Measurements from ENCODE around the gene CDC42. TPM values are rescaled to one million over a fixed set of nuclear protein-coding genes. Genes with fewer than 3 reads are reported as not detected.

Gene CDC42
- polyA plus RNA-seq, 2 donors, result 100 to 138 TPM

- Histone ChIP-seq H3K27ac (ENCODE audit: low read depth in 2 of 2, low read length in 1 of 2) (no peak overlapping the region), H3K36me3 (ENCODE audit: control insufficient read depth in 2 of 2, insufficient read depth in 2 of 2, low read length in 1 of 2) (peaks cover 0 to 12% of the 10 kb centered on the region in 2 donors), H3K27me3 (ENCODE audit: control insufficient read depth in 1 of 2, insufficient read depth in 2 of 2, low read length in 2 of 2) (no peaks in the 10 kb centered on the region), H3K4me3 (ENCODE audit: low read depth in 1 of 2, low read length in 2 of 2) (no peak overlapping the region), H3K9me3 (ENCODE audit: control insufficient read depth in 2 of 2, insufficient read depth in 1 of 2, low read depth in 1 of 2, low read length in 1 of 2) (no peaks in the 10 kb centered on the region), H3K4me1 (ENCODE audit: control insufficient read depth in 2 of 2, insufficient read depth in 2 of 2, low read length in 1 of 2) (peaks cover 3% of the 10 kb centered on the region in 2 donors)
- 87 to 89% methylated on average over 29 of the region's 29 CpGs for WGBS, 2 donors
Measured at GRCh38 chr1:22129501-22130117, 77.1 kb downstream of the CDC42 start.

DNA sequence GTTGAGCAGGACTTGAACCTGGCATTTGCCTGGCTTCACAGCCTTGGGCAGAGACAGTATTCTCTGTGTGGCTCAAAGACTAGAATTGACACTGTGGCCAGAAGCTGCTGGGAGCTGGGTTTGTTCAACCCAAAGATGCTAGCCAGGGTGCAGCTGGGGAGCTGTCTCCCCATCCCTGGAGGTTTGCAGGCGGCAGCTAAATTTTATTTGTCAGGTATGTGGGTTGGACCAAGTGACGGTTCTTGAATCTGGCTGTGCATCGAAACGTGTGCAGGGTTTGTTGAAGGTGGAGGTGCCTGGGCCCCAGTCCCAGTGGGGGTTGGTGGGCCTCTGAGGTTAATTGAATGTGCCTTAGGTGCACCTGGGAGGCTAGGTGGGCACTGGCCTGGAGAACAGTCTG lies 78.6 kb downstream of the CDC42 start:
- Histone ChIP-seq H3K4me1 (ENCODE audit: control insufficient read depth in 2 of 2, insufficient read depth in 2 of 2, low read length in 1 of 2) (peaks cover 3% of the 10 kb centered on the region in 2 donors), H3K9me3 (ENCODE audit: control insufficient read depth in 2 of 2, insufficient read depth in 1 of 2, low read depth in 1 of 2, low read length in 1 of 2) (no peaks in the 10 kb centered on the region), H3K4me3 (ENCODE audit: low read depth in 1 of 2, low read length in 2 of 2) (no peak overlapping the region), H3K36me3 (ENCODE audit: control insufficient read depth in 2 of 2, insufficient read depth in 2 of 2, low read length in 1 of 2) (peaks cover 0 to 11% of the 10 kb centered on the region in 2 donors), H3K27me3 (ENCODE audit: control insufficient read depth in 1 of 2, insufficient read depth in 2 of 2, low read length in 2 of 2) (no peaks in the 10 kb centered on the region), H3K27ac (ENCODE audit: low read depth in 2 of 2, low read length in 1 of 2) (no peak overlapping the region)
- WGBS, 2 donors, result 76 to 77% methylated on average over 4 of the region's 4 CpGs

GRCh38 chr1:22131875-22132486 lies 79.5 kb downstream of the CDC42 start:
- H3K36me3 ChIP-seq (ENCODE audit: control insufficient read depth in 2 of 2, insufficient read depth in 2 of 2, low read length in 1 of 2), result peaks cover 0 to 8% of the 10 kb centered on the region in 2 donors
- H3K27ac ChIP-seq (ENCODE audit: low read depth in 2 of 2, low read length in 1 of 2), result no peak overlapping the region
- WGBS, 2 donors, result 22 to 26% methylated on average over 10 of the region's 10 CpGs
- no peaks in the 10 kb centered on the region for H3K27me3 ChIP-seq (ENCODE audit: control insufficient read depth in 1 of 2, insufficient read depth in 2 of 2, low read length in 2 of 2)
- peaks cover 3 to 4% of the 10 kb centered on the region in 2 donors for H3K4me1 ChIP-seq (ENCODE audit: control insufficient read depth in 2 of 2, insufficient read depth in 2 of 2, low read length in 1 of 2)
- H3K9me3 ChIP-seq (ENCODE audit: control insufficient read depth in 2 of 2, insufficient read depth in 1 of 2, low read depth in 1 of 2, low read length in 1 of 2), result no peaks in the 10 kb centered on the region
- no peak overlapping the region for H3K4me3 ChIP-seq (ENCODE audit: low read depth in 1 of 2, low read length in 2 of 2)

DNA sequence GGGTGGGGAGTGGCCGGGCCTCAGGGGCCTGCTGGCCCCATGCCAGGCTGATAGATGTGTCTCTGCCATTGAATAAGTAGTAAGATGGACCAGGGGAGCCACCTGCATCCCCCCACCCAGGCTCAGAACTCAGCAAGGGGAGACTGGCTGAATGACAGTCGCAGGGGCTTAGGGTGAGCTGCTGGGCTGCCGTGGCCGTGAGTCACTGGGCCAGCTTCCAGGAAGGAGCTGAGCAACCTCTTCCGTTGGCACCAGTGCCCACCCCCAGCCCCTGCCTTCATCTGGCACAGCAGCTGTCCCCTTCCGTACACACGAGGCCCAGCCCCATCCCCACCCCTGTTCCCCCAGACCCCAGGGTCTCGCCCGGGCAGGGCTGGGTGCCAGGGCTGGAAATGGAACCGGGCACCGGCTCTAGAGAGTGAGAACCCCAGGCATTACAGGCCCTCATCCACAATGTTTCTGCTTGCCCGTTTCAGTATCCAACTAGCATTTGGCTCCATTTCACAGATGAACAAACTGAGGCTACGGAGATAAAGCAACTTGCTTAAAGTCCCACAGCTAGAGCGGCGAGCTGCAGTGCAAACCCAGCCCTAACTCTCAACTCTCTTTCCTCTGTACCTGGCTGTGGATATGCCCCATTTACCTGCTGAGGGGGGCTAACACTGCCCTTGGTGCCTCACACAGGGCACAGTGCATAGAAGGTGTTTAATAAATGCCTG lies 80.2 kb downstream of the CDC42 start:
- peaks cover 3 to 10% of the 10 kb centered on the region in 2 donors for H3K4me1 ChIP-seq (ENCODE audit: control insufficient read depth in 2 of 2, insufficient read depth in 2 of 2, low read length in 1 of 2)
- H3K9me3 ChIP-seq (ENCODE audit: control insufficient read depth in 2 of 2, insufficient read depth in 1 of 2, low read depth in 1 of 2, low read length in 1 of 2), result no peaks in the 10 kb centered on the region
- peaks cover 0 to 4% of the 10 kb centered on the region in 2 donors for H3K36me3 ChIP-seq (ENCODE audit: control insufficient read depth in 2 of 2, insufficient read depth in 2 of 2, low read length in 1 of 2)
- 36 to 40% methylated on average over 14 to 15 of the region's 15 CpGs for WGBS, 2 donors
- H3K27ac ChIP-seq (ENCODE audit: low read depth in 2 of 2, low read length in 1 of 2), result no peak overlapping the region
- no peaks in the 10 kb centered on the region for H3K27me3 ChIP-seq (ENCODE audit: control insufficient read depth in 1 of 2, insufficient read depth in 2 of 2, low read length in 2 of 2)
- H3K4me3 ChIP-seq (ENCODE audit: low read depth in 1 of 2, low read length in 2 of 2), result no peak overlapping the region

GRCh38 chr1:22133247-22133930 lies 80.9 kb downstream of the CDC42 start:
- 59 to 61% methylated on average over 16 of the region's 16 CpGs for WGBS, 2 donors
- H3K9me3 ChIP-seq (ENCODE audit: control insufficient read depth in 2 of 2, insufficient read depth in 1 of 2, low read depth in 1 of 2, low read length in 1 of 2), result no peaks in the 10 kb centered on the region

GRCh38 chr1:22133931-22134324 lies 81.4 kb downstream of the CDC42 start:
- WGBS, 2 donors, result 45 to 48% methylated on average over 15 of the region's 15 CpGs
- Histone ChIP-seq H3K36me3 (ENCODE audit: control insufficient read depth in 2 of 2, insufficient read depth in 2 of 2, low read length in 1 of 2) (peaks cover 0 to 4% of the 10 kb centered on the region in 2 donors), H3K4me3 (ENCODE audit: low read depth in 1 of 2, low read length in 2 of 2) (no peak overlapping the region), H3K27me3 (ENCODE audit: control insufficient read depth in 1 of 2, insufficient read depth in 2 of 2, low read length in 2 of 2) (no peaks in the 10 kb centered on the region), H3K9me3 (ENCODE audit: control insufficient read depth in 2 of 2, insufficient read depth in 1 of 2, low read depth in 1 of 2, low read length in 1 of 2) (no peaks in the 10 kb centered on the region), H3K4me1 (ENCODE audit: control insufficient read depth in 2 of 2, insufficient read depth in 2 of 2, low read length in 1 of 2) (peaks cover 3 to 18% of the 10 kb centered on the region in 2 donors), H3K27ac (ENCODE audit: low read depth in 2 of 2, low read length in 1 of 2) (no peak overlapping the region)

More at GRCh38 chr1:22133247-22133930, 80.9 kb downstream of the CDC42 start:
- H3K27ac ChIP-seq (ENCODE audit: low read depth in 2 of 2, low read length in 1 of 2), result no peak overlapping the region
- peaks cover 3 to 14% of the 10 kb centered on the region in 2 donors for H3K4me1 ChIP-seq (ENCODE audit: control insufficient read depth in 2 of 2, insufficient read depth in 2 of 2, low read length in 1 of 2)
- no peak overlapping the region for H3K4me3 ChIP-seq (ENCODE audit: low read depth in 1 of 2, low read length in 2 of 2)
- H3K27me3 ChIP-seq (ENCODE audit: control insufficient read depth in 1 of 2, insufficient read depth in 2 of 2, low read length in 2 of 2), result no peaks in the 10 kb centered on the region
- peaks cover 0 to 4% of the 10 kb centered on the region in 2 donors for H3K36me3 ChIP-seq (ENCODE audit: control insufficient read depth in 2 of 2, insufficient read depth in 2 of 2, low read length in 1 of 2)

GRCh38 chr1:22137004-22137720 lies 84.7 kb downstream of the CDC42 start:
- peaks cover 8 to 38% of the 10 kb centered on the region in 2 donors for H3K4me1 ChIP-seq (ENCODE audit: control insufficient read depth in 2 of 2, insufficient read depth in 2 of 2, low read length in 1 of 2)
- peaks cover 0 to 3% of the 10 kb centered on the region in 2 donors for H3K27me3 ChIP-seq (ENCODE audit: control insufficient read depth in 1 of 2, insufficient read depth in 2 of 2, low read length in 2 of 2)
- H3K27ac ChIP-seq (ENCODE audit: low read depth in 2 of 2, low read length in 1 of 2), result peak overlapping the region; percentile 35 to 68

DNA sequence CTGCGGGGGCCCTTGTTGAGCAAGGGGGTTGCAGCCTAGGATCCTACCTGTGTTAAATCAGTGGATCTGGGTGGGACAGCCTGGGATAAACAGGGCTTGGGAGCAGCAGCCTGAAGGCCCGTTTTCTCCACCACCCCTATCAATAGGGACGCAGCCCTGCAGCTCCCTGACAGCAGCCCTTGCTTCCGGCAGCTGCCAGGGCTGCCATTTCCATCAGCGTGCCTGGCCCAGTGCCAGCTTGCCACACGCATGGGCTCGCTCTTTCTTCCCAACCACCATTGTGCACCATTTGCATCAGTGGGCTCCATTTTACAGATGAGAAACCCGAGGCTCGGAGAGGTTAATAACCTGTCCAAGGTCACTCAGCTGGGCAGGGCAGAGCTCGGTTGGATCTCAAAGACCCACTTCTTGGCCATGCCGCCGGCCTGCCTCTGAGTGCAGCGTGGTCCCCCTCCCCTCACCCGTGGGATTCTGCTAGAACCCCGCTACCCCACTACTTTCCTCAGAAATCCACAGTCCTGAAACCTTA lies 86.6 kb downstream of the CDC42 start:
- WGBS, 2 donors, result 62 to 72% methylated on average over 15 of the region's 15 CpGs
- Histone ChIP-seq H3K27me3 (ENCODE audit: control insufficient read depth in 1 of 2, insufficient read depth in 2 of 2, low read length in 2 of 2) (peaks cover 0 to 3% of the 10 kb centered on the region in 2 donors), H3K4me1 (ENCODE audit: control insufficient read depth in 2 of 2, insufficient read depth in 2 of 2, low read length in 1 of 2) (peaks cover 5 to 37% of the 10 kb centered on the region in 2 donors), H3K4me3 (ENCODE audit: low read depth in 1 of 2, low read length in 2 of 2) (no peak overlapping the region), H3K9me3 (ENCODE audit: control insufficient read depth in 2 of 2, insufficient read depth in 1 of 2, low read depth in 1 of 2, low read length in 1 of 2) (no peaks in the 10 kb centered on the region), H3K36me3 (ENCODE audit: control insufficient read depth in 2 of 2, insufficient read depth in 2 of 2, low read length in 1 of 2) (peaks cover 0 to 2% of the 10 kb centered on the region in 2 donors), H3K27ac (ENCODE audit: low read depth in 2 of 2, low read length in 1 of 2) (peak overlapping the region in 1 of 2 donors; percentile 1)

More at GRCh38 chr1:22137004-22137720, 84.7 kb downstream of the CDC42 start:
- peaks cover 0 to 2% of the 10 kb centered on the region in 2 donors for H3K36me3 ChIP-seq (ENCODE audit: control insufficient read depth in 2 of 2, insufficient read depth in 2 of 2, low read length in 1 of 2)
- H3K4me3 ChIP-seq (ENCODE audit: low read depth in 1 of 2, low read length in 2 of 2), result no peak overlapping the region
- 33 to 52% methylated on average over 16 of the region's 16 CpGs for WGBS, 2 donors
- H3K9me3 ChIP-seq (ENCODE audit: control insufficient read depth in 2 of 2, insufficient read depth in 1 of 2, low read depth in 1 of 2, low read length in 1 of 2), result no peaks in the 10 kb centered on the region
